ENCODE results near the gene AKAP8L. TPM values are rescaled to one million over a fixed set of nuclear protein-coding genes. Genes with fewer than 3 reads are reported as not detected.

AKAP8L gene
- total RNA-seq, 1 experiment from 2014 or later = 106 TPM

- DNase-seq (ENCODE audit: low read depth, low spot score) (no peak), ATAC-seq (no peak)
- POLR2A ChIA-PET = no interaction called here
- Histone ChIP-seq H3K9me3 (ENCODE audit: control insufficient read depth in 1 of 2, insufficient read depth in 1 of 2, low read depth in 1 of 2, low read length in 2 of 2) (no peaks in the 10 kb centered on the region), H3K27me3 (ENCODE audit: insufficient read depth, low read length) (no peaks in the 10 kb centered on the region), H3K27ac (ENCODE audit: low read depth, low read length) (no peak overlapping the region; the same call in 1 of the 2 replicates), H3K4me1 (ENCODE audit: control insufficient read depth in 1 of 2, insufficient read depth in 2 of 2, low read length in 2 of 2) (peaks cover 12 to 14% of the 10 kb centered on the region in 2 experiments; a peak in 3 of 4 replicates), H2AFZ (ENCODE audit: low read depth, low read length, poor library complexity, severe bottlenecking) (no peak overlapping the region), H3K4me3 (replicated peaks in 1 of 2; ENCODE audit: low read depth in 1 of 2, low read length in 2 of 2) (no peak overlapping the region), H3K36me3 (ENCODE audit: control insufficient read depth in 1 of 2, insufficient read depth in 2 of 2, low read length in 2 of 2) (peaks cover 20 to 53% of the 10 kb centered on the region in 2 experiments; a peak in 3 of 4 replicates), H3K9me2 (ENCODE audit: insufficient read depth) (no peaks in the 10 kb centered on the region), H3K4me2 (ENCODE audit: low read length) (no peak overlapping the region), H4K20me1 (ENCODE audit: insufficient read depth) (no peaks in the 10 kb centered on the region), H3K79me2 (ENCODE audit: insufficient read depth, low read length) (peaks cover 54% of the 10 kb centered on the region), H3K9ac (ENCODE audit: low read length) (no peak overlapping the region)
- no peak for TF ChIP-seq TCF7L2 (IDR thresholded peaks at IDR 0.05; ENCODE audit: borderline replicate concordance, extremely low read depth, insufficient read depth, insufficient read length)
- no peak for TF ChIP-seq EGR1 (IDR thresholded peaks at IDR 0.05; ENCODE audit: low read depth)
- TF ChIP-seq JUND (IDR thresholded peaks at IDR 0.05) = no peak
- no peak for TF ChIP-seq SRF (IDR thresholded peaks at IDR 0.05; ENCODE audit: low read depth)
- no peak for TF ChIP-seq SIN3A (IDR thresholded peaks at IDR 0.05; ENCODE audit: low read depth)
- TF ChIP-seq FOSL1 (IDR thresholded peaks at IDR 0.05; ENCODE audit: low read depth) = no peak
- no peak for TF ChIP-seq POLR2A (IDR thresholded peaks at IDR 0.05; ENCODE audit: borderline replicate concordance, extremely low read depth, insufficient read depth, insufficient read length)
- TF ChIP-seq EZH2phosphoT487 (IDR thresholded peaks at IDR 0.05; ENCODE audit: borderline replicate concordance) = no peak
- TF ChIP-seq, protein P1, sequence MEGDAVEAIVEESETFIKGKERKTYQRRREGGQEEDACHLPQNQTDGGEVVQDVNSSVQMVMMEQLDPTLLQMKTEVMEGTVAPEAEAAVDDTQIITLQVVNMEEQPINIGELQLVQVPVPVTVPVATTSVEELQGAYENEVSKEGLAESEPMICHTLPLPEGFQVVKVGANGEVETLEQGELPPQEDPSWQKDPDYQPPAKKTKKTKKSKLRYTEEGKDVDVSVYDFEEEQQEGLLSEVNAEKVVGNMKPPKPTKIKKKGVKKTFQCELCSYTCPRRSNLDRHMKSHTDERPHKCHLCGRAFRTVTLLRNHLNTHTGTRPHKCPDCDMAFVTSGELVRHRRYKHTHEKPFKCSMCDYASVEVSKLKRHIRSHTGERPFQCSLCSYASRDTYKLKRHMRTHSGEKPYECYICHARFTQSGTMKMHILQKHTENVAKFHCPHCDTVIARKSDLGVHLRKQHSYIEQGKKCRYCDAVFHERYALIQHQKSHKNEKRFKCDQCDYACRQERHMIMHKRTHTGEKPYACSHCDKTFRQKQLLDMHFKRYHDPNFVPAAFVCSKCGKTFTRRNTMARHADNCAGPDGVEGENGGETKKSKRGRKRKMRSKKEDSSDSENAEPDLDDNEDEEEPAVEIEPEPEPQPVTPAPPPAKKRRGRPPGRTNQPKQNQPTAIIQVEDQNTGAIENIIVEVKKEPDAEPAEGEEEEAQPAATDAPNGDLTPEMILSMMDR (IDR thresholded peaks at IDR 0.05 in 2 of 3, conservative IDR thresholded peaks at IDR 0.05 in 1 of 3; ENCODE audit: borderline replicate concordance in 1 of 3, insufficient read depth in 1 of 3, low read depth in 2 of 3, low read length in 2 of 3) = no peak
- TF ChIP-seq, protein P2, sequence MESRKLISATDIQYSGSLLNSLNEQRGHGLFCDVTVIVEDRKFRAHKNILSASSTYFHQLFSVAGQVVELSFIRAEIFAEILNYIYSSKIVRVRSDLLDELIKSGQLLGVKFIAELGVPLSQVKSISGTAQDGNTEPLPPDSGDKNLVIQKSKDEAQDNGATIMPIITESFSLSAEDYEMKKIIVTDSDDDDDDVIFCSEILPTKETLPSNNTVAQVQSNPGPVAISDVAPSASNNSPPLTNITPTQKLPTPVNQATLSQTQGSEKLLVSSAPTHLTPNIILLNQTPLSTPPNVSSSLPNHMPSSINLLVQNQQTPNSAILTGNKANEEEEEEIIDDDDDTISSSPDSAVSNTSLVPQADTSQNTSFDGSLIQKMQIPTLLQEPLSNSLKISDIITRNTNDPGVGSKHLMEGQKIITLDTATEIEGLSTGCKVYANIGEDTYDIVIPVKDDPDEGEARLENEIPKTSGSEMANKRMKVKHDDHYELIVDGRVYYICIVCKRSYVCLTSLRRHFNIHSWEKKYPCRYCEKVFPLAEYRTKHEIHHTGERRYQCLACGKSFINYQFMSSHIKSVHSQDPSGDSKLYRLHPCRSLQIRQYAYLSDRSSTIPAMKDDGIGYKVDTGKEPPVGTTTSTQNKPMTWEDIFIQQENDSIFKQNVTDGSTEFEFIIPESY (IDR thresholded peaks at IDR 0.05; ENCODE audit: extremely low read depth, insufficient replicate concordance, low read length) = no peak
- TF ChIP-seq, protein P3, sequence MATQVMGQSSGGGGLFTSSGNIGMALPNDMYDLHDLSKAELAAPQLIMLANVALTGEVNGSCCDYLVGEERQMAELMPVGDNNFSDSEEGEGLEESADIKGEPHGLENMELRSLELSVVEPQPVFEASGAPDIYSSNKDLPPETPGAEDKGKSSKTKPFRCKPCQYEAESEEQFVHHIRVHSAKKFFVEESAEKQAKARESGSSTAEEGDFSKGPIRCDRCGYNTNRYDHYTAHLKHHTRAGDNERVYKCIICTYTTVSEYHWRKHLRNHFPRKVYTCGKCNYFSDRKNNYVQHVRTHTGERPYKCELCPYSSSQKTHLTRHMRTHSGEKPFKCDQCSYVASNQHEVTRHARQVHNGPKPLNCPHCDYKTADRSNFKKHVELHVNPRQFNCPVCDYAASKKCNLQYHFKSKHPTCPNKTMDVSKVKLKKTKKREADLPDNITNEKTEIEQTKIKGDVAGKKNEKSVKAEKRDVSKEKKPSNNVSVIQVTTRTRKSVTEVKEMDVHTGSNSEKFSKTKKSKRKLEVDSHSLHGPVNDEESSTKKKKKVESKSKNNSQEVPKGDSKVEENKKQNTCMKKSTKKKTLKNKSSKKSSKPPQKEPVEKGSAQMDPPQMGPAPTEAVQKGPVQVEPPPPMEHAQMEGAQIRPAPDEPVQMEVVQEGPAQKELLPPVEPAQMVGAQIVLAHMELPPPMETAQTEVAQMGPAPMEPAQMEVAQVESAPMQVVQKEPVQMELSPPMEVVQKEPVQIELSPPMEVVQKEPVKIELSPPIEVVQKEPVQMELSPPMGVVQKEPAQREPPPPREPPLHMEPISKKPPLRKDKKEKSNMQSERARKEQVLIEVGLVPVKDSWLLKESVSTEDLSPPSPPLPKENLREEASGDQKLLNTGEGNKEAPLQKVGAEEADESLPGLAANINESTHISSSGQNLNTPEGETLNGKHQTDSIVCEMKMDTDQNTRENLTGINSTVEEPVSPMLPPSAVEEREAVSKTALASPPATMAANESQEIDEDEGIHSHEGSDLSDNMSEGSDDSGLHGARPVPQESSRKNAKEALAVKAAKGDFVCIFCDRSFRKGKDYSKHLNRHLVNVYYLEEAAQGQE (IDR thresholded peaks at IDR 0.05; ENCODE audit: low read depth) = no peak
- TF ChIP-seq ZNF274 (IDR thresholded peaks at IDR 0.05; ENCODE audit: low read depth, low read length) = no peak
- TF ChIP-seq, protein P4, sequence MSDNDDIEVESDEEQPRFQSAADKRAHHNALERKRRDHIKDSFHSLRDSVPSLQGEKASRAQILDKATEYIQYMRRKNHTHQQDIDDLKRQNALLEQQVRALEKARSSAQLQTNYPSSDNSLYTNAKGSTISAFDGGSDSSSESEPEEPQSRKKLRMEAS (IDR thresholded peaks at IDR 0.05) = no peak
- no peak for TF ChIP-seq ELF1 (IDR thresholded peaks at IDR 0.05; ENCODE audit: borderline replicate concordance, low read depth)
- no peak for TF ChIP-seq CEBPB (IDR thresholded peaks at IDR 0.05; ENCODE audit: low read depth)
- no peak for TF ChIP-seq SP1 (IDR thresholded peaks at IDR 0.05; ENCODE audit: low read depth)
- no peak for TF ChIP-seq ATF3 (IDR thresholded peaks at IDR 0.05)
- intact Hi-C loops (cut with micrococcal nuclease) = no loop called here
- BruUV-seq (replicated peaks) = no TSS peak
- RAD21 ChIA-PET (ENCODE audit: low non-redundant PET in 1 of 2, low total read pairs in 2 of 2, uncharacterized antibody in 2 of 2, unreplicated experiment in 2 of 2) = no interaction called here
- CTCF ChIA-PET = no interaction called here
Measured at GRCh38 chr19:15427350-15427700, 8.5 kb upstream of the AKAP8L start.

Measured in HCT116 (cell line).